HG02973 (cell line): ENCODE measurements around the gene MYCBP2.
"Not testable (repeated sequence)": the region's sequence is repeated elsewhere in the genome, so short reads cannot be mapped to it uniquely, and the experiment has no call there.

Source experiments
- ATAC-seq: cut with Tn5 transposase; IDR thresholded peaks from one replicate; pipeline ENCODE4 v1.9.1; 2021; ENCODE audit warnings: moderate library complexity; ENCODE audit not compliant: unreplicated experiment

MYCBP2 gene

DNA sequence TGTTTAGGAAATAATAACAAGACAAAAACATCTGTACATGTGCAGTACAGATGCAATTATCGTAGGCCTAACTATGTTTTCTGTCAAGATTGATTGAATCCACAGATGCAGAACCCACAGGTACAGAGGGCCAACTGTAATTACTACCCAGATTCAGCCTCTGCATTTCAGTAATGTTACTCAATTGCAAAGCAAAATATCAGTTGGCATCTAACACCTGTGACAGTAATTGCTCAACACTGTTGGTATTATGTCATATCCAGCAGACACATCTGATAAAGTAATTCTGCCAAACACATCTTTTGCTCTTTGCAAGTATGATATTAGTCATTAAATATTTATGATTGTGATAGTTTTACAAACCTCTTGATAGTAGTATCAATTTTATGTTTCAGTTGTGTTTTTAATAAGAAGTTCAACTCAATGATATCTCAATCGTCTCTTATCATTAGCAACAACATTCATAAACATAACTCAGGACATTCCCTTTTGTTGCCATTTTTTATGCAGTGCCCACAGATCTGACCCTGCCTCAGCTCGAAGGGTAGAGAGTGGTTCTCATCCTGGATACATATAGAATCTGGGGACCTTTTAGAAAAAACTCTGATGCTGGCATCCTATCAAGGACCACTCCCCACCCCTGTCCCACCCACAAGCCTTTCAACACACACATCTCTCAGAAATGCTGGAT lies 104.7 kb downstream of the MYCBP2 start:
- no peak for ATAC-seq

DNA sequence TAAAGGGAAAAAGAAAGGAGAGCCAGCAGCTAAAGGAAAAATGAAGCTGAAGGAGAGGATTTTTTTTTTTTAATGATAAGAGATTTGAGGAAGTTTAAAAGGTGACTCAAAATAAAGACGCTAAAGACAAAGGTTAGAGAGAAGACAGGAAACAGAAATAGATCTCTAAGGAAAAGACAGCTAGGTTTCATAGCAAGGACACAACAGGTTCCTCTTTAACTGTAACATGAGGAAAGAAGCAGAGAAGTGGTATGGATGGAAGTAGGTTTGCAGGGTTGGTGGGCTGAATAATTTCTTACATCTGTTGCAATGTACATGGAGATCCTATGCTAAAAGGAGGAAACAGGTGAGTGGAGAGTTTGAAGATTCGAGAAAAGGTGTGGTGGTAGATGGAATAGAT lies 107.5 kb downstream of the MYCBP2 start:
- ATAC-seq: no peak

DNA sequence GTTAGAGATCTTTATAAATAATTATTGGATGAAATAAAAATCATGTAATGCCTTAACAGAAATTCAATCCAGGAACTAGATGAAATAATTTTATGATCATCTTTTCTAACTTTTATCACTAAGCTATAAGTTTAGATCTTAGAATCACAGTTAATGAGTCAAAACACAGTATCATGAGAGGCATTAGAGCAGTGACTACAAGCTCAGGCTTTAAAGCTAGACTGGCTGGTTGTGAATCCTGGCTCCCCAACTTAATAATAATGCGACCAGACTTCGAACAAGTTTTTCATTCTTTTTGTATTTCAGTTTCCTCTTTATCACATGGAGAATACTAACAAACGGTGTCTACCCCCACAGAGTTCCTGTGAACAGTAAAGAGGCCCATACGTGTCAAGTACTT lies 108.6 kb downstream of the MYCBP2 start:
- no peak for ATAC-seq

DNA sequence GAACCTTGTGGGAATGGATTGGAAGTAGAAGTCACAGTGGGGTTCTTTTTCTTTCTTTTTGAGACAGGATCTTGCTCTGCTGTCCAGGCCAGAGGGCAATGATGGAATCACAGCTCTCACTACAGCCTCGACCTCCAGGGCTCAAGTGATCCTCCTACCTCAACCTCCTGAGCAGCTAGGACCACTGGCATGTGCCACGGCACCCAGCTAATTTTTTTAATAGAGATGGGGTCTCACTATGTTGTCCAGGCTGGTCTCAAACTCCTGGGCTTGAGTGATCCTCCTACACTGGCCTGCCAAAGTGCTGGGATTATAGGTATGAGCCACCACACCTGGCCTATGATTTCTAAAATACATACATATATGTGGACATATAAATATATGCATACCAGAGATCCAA lies 111.4 kb downstream of the MYCBP2 start:
- no peak for ATAC-seq

DNA sequence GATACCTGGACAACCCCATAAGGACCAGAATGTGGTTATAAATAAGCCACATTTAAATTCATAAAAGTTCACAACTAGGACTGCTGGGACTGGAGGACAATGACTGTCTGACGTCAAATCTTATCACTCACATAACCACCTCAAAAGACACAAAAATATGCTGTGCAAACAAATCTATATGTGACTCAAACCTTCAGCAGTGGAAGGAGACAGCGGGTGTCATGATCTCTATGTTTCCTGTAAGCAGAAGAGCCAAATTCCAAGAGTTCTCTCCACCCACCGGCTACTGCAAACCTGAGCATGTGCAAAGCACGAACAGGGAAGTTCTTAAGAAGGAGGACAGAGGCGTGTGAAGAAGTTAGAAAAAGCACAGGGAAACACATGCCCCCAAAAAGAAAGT lies 113.2 kb downstream of the MYCBP2 start:
- ATAC-seq: no peak

DNA sequence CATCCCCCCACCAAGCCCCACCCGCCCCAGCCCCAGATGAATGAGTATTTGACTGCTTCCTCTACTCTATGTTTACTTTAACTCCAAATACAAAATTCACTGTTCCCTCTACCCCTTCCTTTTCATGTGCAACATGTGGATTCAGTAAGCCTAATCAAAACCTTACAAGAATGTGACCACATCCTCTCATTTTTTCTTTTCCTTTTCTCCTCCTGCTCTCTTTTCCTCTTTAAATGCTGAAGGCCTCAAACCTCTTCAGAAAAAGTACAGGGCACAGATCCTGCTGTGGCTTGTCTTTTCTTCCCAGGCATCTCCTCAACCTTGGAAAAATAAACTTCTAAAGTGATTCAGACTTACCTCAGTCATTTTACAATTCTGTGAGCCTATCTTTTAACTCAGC lies 119.0 kb downstream of the MYCBP2 start:
- ATAC-seq: no peak

DNA sequence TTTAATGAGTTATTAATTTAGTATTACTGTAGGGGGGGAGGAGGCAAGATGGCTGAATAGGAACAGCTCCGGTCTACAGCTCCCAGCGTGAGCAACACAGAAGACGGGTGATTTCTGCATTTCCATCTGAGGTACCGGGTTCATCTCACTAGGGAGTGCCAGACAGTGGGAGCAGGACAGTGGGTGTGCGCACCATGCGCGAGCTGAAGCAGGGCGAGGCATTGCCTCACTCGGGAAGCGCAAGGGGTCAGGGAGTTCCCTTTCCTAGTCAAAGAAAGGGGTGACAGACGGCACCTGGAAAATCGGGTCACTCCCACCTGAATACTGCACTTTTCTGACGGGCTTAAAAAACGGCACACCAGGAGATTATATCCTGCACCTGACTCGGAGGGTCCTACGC lies 127.9 kb downstream of the MYCBP2 start:
- ATAC-seq: not testable (repeated sequence)

DNA sequence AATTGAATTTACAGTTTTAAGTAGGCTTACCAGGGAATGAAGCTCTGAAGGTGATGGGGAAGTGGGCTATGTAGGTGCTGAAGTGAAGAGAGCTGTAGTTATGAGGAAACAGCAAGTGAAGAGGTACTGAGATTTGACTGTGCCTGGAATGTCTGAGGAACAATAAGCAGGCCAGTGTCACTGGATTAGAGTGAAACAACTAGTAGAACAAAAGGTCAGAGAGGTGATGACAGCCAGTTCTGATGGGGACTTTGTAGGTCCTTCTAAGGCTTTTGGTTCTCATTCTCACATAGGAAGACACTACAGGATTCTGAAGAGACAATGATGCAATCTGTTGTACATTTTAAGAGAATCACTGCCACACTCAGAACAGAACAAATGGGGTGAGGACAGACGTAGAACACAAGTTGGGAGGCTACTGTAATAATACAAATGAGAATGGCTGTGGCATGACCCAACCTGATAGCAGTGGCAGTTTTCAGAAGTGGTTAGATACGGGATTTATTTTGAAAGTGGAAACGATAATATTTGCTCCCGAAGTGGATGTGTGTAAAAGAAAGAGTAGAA lies 130.8 kb downstream of the MYCBP2 start:
- ATAC-seq: no peak

DNA sequence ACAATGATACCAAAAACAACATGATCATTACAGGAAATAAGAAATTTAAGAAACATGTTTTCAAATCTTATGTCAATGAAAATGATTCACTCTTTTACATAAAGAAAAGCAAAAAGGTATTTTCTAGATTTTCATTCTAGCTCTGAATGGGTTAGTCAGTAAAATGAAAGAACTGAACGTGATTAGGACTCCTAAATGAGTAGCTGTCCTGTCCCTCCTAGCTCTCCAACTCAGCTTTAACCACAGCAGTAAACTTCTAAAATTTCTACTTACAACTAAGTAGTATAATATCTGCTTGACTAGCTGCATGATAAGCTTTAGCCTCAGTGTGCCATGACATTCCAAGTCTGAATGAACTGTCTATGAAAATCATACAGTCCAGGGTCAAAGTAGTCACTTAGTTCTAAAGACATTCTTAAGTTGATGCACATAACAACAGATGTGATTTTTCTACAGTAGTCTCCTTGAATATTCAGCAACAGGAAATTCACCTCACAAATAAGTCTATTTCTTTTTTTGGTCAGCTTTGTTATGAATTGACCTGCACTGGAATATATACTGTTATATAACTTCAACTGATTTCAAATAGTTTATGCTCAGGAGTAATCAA lies 136.4 kb downstream of the MYCBP2 start:
- no peak for ATAC-seq

DNA sequence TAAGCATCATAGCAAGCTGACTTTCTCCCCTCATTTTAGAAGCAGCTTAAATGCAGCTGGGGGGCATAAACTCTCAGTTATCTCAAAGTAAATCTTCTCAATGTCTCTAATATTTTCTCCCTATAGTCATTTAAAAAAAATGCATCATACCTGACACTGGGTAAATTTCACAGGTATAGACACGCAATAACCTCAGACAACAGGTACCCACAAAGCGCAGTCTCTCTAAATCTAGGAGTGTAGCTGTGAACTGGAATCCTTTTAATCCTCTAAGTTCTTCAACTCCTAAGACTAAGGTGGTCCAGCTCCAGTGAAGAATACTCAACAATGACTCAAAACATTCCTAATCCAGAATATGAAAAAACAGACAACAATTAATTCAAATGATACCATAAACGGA lies 141.2 kb downstream of the MYCBP2 start:
- no peak for ATAC-seq

DNA sequence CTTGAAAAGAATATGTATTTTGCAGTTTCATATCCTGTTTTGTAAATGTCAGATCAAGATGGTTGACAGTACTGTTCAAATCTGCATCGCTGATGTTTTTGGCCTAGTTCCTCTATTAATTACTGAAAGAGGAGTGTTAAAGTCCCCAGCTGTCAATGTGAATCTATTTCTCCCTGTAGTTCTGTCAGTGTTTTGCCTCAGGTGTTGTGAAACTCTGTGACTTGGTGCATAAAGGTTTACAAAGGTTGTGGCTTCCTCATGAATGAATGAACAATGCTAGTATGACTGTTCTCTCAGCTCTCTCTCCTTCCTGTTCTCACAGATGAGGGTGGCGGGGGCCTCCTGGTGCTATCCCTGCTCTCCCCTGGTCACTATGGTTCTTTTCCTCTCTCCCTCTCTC lies 142.4 kb downstream of the MYCBP2 start:
- peak; percentile 99 for ATAC-seq

DNA sequence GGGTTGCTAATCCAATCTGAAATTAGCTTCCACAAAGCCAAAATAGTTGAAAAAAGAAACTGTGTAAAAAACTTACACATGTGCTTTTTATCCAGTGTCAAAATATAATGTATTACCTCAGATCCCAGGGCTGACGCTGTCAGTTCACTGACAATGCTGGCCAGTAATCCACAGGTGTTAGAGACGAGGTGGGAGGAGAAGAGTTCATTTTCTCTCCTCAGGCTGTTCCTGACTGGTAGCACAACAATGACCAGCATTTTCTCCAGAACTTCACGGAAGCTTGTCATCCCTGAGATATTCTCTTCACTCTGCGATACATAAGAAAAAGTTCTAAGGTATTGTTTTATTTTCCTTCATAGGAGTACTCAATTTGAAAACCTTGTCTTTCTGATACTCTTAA lies 146.9 kb downstream of the MYCBP2 start:
- ATAC-seq: no peak

DNA sequence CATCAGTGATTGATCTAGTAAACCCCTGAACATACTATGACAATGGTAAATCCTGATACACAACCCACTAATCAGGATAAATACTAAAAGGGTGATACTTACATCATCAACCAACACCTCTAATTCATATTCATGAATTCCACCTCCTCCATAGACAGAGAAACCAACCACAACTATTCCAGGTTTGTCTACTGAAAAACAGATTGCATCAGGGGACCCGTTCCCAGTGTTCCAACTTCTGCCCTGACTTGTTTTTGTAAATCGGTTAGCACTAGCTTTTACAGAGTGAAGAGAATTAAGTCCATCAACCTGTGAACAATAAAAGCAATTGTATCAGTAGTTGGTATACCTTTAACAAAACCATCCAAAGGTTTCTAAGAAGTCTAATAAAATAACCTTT lies 149.2 kb downstream of the MYCBP2 start:
- no peak for ATAC-seq

DNA sequence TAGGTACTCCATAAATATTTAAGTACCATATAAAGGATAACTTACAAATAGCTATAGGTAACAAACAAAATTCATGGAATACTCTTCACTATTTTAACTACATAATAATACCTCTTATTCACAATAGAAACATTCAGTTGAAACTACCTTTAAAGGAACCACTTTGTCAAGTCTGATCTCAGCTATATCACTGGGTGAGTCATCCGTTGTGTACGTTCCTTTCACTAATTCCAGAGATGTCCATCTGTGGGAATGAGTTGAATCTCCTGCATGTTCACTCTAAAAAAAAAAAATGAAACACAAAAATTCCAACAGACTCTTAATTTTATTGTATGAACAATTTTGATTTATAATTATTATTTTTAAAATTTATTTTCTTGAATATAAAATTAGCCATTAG lies 150.5 kb downstream of the MYCBP2 start:
- ATAC-seq: no peak

DNA sequence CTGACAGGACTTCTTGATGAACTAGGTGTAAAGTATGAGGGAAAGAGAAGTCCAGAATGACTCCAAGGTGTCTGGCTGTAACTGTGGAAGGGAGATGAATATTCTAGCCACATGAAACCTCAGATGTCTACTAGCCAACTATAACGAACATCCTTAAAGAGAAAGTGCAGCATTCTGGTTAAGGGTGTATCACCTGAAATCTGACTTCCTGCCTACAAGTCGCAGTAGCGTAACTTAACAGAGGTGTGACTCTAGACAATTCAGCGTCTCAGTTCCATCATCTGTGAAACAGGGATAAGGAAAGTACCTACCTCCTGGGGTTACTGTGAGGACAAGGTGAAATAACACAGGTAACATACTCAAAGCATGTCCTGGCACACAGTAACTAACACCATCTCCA lies 154.2 kb downstream of the MYCBP2 start:
- ATAC-seq: no peak

DNA sequence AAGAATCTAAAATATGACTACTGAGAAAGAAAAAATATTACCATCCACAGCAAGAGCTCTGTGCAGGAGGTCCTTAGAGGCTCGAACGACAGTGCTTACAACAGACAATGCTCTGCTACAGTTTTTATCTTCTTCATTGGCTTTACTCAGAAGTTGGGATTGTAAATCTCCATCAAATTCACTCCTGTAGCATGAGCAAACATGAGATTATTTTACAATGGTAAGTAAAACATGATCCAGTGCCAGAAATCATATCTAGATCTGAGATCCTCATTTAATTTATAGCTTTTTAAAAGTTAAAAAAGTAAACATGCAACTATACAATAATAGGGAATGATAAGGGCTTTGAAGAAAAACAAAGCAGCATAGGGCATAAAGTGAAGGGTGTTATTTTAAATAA lies 155.4 kb downstream of the MYCBP2 start:
- no peak for ATAC-seq

DNA sequence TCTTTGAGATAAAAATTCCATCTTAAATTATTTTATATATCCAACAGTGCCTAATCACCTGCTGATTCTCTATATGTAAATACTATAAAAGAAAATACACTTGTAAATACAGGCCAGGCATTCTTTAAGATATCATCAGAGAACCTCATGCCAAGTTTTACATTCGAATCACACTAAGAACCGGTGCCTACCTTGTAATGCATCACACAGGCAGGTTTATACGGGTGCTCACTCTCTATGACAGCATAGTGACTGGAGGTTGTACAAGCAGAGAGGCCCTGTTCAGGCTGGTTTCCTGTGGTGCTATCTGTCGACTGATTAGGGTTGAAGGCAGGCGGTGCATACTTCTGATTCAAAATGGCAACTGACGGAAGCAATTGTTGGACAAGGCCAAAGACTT lies 158.7 kb downstream of the MYCBP2 start:
- no peak for ATAC-seq

DNA sequence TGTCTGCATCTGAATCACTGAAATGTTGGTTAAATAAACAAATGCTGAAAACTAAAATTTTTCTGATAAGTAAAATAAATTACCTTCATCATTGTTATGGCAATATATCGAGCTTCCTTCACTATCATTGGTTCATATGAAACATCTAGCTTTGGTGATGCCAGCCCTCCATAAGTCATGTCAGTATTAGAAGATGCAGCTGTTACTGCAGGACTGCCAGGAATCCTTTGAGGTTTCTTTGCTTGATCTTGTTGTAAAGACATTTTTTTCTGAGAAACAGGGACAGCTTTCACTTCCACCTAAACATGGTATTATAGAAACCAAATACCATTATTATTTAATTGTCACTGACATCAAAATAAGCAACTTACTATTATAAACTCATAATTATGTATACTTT lies 176.2 kb downstream of the MYCBP2 start:
- ATAC-seq: no peak

DNA sequence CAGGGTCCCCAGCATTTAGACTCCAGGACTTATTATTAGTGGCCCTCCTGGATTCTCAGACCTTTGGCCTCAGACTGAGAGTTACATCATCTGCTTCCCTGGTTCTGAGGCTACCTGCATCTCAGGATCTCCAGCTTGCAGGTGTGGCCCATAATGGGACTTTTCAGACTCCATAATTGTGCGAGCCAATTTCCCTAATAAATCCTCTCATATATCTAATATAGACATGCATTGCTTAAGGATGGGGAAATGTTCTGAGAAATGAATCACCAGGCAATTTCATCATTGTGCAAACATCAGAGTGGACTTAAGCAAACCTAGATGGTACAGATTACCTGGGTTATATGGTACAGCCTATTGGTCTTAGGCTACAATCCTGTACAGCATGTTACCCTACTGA lies 183.5 kb downstream of the MYCBP2 start:
- ATAC-seq: no peak

DNA sequence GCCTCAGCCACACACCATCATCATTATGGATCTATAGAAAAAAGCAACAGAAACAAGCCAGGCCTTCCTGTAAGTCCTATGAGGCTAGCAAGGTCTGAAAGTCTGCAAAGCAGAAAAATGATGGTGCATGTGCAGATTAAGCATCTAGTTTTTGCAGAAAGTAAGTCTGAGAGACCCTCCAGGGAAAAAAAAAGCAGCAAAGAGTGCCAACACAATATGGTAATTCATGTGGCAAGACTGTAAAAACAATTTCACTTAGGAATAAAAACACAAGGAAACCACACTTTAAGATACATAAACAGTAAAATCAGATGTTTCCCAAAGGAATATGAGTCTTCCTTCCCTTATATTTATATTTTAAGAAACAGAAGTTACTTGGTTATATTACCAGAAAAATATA lies 187.6 kb downstream of the MYCBP2 start:
- no peak for ATAC-seq

DNA sequence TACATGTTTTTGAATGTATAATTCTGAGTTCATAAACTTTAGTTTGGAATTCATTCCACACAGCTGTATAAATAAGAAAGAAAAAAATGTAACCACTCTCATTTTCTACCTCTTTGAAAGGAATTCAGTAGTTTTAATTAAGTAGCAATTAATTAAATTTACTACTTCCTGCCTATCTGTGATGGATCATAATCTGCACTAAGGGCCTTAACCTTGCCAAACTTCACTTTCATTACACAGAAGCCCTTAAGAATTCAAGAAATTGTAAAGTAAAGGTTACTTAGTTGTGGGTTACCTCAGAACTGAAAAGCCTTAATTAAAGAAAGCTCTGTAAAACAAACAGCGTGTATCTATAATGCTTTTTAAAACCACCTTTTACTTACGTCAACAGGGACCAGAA lies 188.1 kb downstream of the MYCBP2 start:
- ATAC-seq: no peak

DNA sequence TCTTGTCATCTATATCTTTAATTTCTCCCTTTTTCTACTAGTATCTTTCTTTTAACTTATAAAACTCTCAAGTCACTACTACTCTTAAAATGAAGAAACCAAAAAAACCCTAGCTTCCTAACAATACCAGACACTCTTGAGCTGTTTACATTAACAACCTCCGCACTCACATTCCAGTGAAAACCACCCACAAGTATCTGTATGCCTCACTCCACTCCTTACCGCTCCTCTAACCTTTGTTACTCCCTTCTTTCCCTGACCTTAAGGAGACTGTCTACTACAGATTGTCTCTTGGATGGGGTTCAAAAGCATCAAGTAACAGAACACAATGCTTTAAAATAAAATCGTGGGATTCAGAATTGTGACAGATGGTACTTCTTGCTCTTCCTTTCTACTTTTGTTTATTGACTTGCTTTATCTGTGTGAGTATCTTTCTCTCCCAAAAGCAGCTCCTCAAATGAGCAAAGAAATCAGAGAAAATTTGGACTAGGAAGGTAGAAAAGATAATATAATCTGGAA lies 189.9 kb downstream of the MYCBP2 start:
- no peak for ATAC-seq

DNA sequence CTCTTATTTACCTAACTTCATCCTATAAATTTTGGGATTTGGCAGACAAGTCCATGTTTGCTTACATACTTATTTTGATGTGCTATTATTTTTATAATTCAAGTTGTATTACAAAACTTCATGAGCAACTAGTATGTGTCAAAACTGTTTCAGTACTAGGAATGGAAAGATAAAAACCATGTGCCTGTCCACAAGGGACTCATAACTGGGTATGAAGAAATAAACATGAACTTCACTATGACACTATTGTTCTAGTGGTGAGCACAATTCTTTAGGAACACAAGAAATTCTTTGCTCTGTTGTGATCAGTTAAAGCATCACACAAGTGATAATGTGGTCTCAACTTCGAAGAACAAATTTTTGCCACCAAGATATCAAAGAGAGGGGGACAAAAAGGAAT lies 202.5 kb downstream of the MYCBP2 start:
- ATAC-seq: no peak
